ENCODE results near the gene RNF14. TPM values are rescaled to one million over a fixed set of nuclear protein-coding genes. Genes with fewer than 3 reads are reported as not detected.

Gene RNF14
- polyA plus RNA-seq, 3 donors = 9.7 to 52.8 (median 31.2) TPM

- H3K9ac ChIP-seq (ENCODE audit: insufficient read depth, low read length, poor library complexity, severe bottlenecking) = no peak overlapping the region
- no peaks in the 10 kb centered on the region for H3K79me2 ChIP-seq (ENCODE audit: insufficient read depth, low read length)
- peaks cover 2 to 4% (median 4%) of the 10 kb centered on the region in 3 donors for H3K27me3 Mint-ChIP-seq (ENCODE audit: low read depth in 3 of 3)
- no peak for TF ChIP-seq CTCF (IDR thresholded peaks at IDR 0.05)
- H3K4me1 ChIP-seq (ENCODE audit: control insufficient read depth in 1 of 2, insufficient read depth in 2 of 2, low read length in 2 of 2) = peaks cover 28 to 42% of the 10 kb centered on the region in 2 donors
- no peaks in the 10 kb centered on the region for H3K36me3 ChIP-seq (replicated peaks in 1 of 2; ENCODE audit: control insufficient read depth in 1 of 2, insufficient read depth in 2 of 2, low read length in 2 of 2)
- no peak overlapping the region for H3K4me2 ChIP-seq (replicated peaks; ENCODE audit: extremely low read depth, low read length, poor library complexity, severe bottlenecking)
- peaks cover 0 to 2% (median 0%) of the 10 kb centered on the region in 7 donors for H3K9me3 Mint-ChIP-seq
- no peaks in the 10 kb centered on the region for H4K20me1 ChIP-seq (ENCODE audit: insufficient read depth, low read length)
- DNase-seq = no peak
- intact Hi-C loops (cut with micrococcal nuclease) = loop anchor here in 1 of 2 donors (5.0 kb wide), 1 partner anchor 269 kb away; no protein-coding TSS in a partner anchor
- no peak overlapping the region for H3K4me3 Mint-ChIP-seq
- peaks cover 43% of the 10 kb centered on the region for H3K4me1 Mint-ChIP-seq
- no peak overlapping the region for H2AFZ ChIP-seq (ENCODE audit: insufficient read depth, low read depth, low read length, poor library complexity, severe bottlenecking)
- no peak overlapping the region for H3K27ac Mint-ChIP-seq
- H3K4me3 ChIP-seq (replicated peaks in 1 of 3; ENCODE audit: low read depth in 2 of 3, low read length in 3 of 3) = no peak overlapping the region
- no CpG with 5 or more reads among the region's 3 CpGs for WGBS (ENCODE audit: insufficient coverage)
- H3K27ac ChIP-seq (ENCODE audit: low read depth in 1 of 2, low read length in 2 of 2) = no peak overlapping the region
- no peaks in the 10 kb centered on the region for H3K27me3 ChIP-seq (ENCODE audit: control insufficient read depth in 2 of 2, insufficient read depth in 2 of 2, low read length in 2 of 2)
- no peaks in the 10 kb centered on the region for H3K9me3 ChIP-seq (replicated peaks in 1 of 2; ENCODE audit: control insufficient read depth in 1 of 2, insufficient read depth in 1 of 2, low read length in 2 of 2)
- H3K36me3 Mint-ChIP-seq = peaks cover under 1 to 1% of the 10 kb centered on the region in 2 donors
These were observed 7.4 kb upstream of the RNF14 start for GRCh38 chr5:141961466-141961865.

- H3K4me2 ChIP-seq (replicated peaks; ENCODE audit: extremely low read depth, low read length, poor library complexity, severe bottlenecking) = no peak overlapping the region
- no CpG with 5 or more reads among the region's 3 CpGs for WGBS (ENCODE audit: insufficient coverage)
- no peaks in the 10 kb centered on the region for H3K79me2 ChIP-seq (ENCODE audit: insufficient read depth, low read length)
- no peaks in the 10 kb centered on the region for H3K36me3 Mint-ChIP-seq
- peaks cover 18 to 33% of the 10 kb centered on the region in 2 donors for H3K4me1 ChIP-seq (ENCODE audit: control insufficient read depth in 1 of 2, insufficient read depth in 2 of 2, low read length in 2 of 2)
- H3K4me3 ChIP-seq (replicated peaks in 1 of 3; ENCODE audit: low read depth in 2 of 3, low read length in 3 of 3) = no peak overlapping the region
- H3K27ac ChIP-seq (ENCODE audit: low read depth in 1 of 2, low read length in 2 of 2) = no peak overlapping the region
- no peaks in the 10 kb centered on the region for H4K20me1 ChIP-seq (ENCODE audit: insufficient read depth, low read length)
- H3K9me3 Mint-ChIP-seq = peaks cover 0 to 2% (median 0%) of the 10 kb centered on the region in 7 donors
- H3K36me3 ChIP-seq (replicated peaks in 1 of 2; ENCODE audit: control insufficient read depth in 1 of 2, insufficient read depth in 2 of 2, low read length in 2 of 2) = no peaks in the 10 kb centered on the region
- intact Hi-C loops (cut with micrococcal nuclease) = loop anchor here in 1 of 2 donors (5.0 kb wide), 1 partner anchor 271 kb away; no protein-coding TSS in a partner anchor
- TF ChIP-seq CTCF (IDR thresholded peaks at IDR 0.05) = no peak
- H2AFZ ChIP-seq (ENCODE audit: insufficient read depth, low read depth, low read length, poor library complexity, severe bottlenecking) = no peak overlapping the region
- H3K9ac ChIP-seq (ENCODE audit: insufficient read depth, low read length, poor library complexity, severe bottlenecking) = no peak overlapping the region
- peaks cover 30% of the 10 kb centered on the region for H3K4me1 Mint-ChIP-seq
- DNase-seq = no peak
- peaks cover 0 to 6% (median 2%) of the 10 kb centered on the region in 3 donors for H3K27me3 Mint-ChIP-seq (ENCODE audit: low read depth in 3 of 3)
- no peak overlapping the region for H3K4me3 Mint-ChIP-seq
- no peaks in the 10 kb centered on the region for H3K9me3 ChIP-seq (replicated peaks in 1 of 2; ENCODE audit: control insufficient read depth in 1 of 2, insufficient read depth in 1 of 2, low read length in 2 of 2)
- H3K27me3 ChIP-seq (ENCODE audit: control insufficient read depth in 2 of 2, insufficient read depth in 2 of 2, low read length in 2 of 2) = no peaks in the 10 kb centered on the region
- no peak overlapping the region for H3K27ac Mint-ChIP-seq
These were observed 5.2 kb upstream of the RNF14 start for GRCh38 chr5:141963701-141964100.

Data from CD14-positive monocyte (primary cell).